HG02884 (cell line): ENCODE data around the gene WIPF1.

Experiments used
- ATAC-seq: cut with Tn5 transposase; IDR thresholded peaks from one replicate; pipeline ENCODE4 v1.9.1; 2021; ENCODE audit warnings: mild to moderate bottlenecking, moderate library complexity; ENCODE audit not compliant: unreplicated experiment

The WIPF1 gene

GRCh38 chr2:174597345-174598047, at the start of gene WIPF1:
Gene WIPF1 (minus strand): TSS chr2:174597804. CDS start chr2:174585573, 12,231 bp downstream.
- peak; percentile 40 for ATAC-seq

- no peak for ATAC-seq
Measured at GRCh38 chr2:174645296-174645695, 47.7 kb upstream of the WIPF1 start.

DNA sequence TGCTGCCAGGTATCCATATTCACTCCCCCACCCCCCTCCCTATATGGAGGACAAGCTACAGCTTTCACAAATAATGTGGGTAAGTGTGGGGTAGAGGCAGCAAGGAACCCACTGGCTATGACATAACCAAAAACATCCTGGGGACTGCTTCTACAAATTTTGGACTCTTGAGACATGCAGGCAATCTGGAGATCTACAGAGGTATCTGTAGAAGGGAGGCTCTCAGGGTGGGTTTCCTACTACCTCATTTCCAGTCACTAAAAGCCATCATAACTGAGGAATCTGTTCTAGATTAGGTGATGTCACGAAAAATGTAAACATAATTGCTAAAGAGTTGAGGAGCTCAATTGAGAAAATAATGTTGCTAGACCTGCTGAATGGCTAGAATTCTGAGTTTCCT, 46.8 kb upstream of the WIPF1 start:
- no peak for ATAC-seq

- no peak for ATAC-seq
Measured at GRCh38 chr2:174643356-174643755, 45.8 kb upstream of the WIPF1 start.

GRCh38 chr2:174641168-174641567, 43.6 kb upstream of the WIPF1 start:
- no peak for ATAC-seq

DNA sequence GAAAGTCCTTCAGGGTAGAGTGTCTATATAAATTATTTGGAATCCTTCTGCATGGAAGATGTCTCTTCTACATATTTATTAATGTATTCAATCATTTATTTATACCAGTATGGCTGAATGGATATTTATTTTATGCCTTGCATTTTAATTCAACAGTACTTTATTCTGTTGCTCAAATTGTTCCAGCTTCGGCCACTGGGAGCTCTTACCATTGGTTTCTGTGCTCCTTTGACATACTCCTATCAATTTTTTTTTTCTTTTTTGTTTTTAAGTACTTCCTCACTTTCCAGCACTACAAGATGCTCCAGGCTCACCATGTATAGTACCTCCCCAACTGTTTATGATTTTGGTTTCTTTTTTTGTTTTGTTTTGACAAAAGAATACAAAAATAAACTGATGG, 39.4 kb upstream of the WIPF1 start:
- no peak for ATAC-seq

GRCh38 chr2:174635776-174636404, 38.3 kb upstream of the WIPF1 start:
- ATAC-seq, result no peak

- no peak for ATAC-seq
Measured at GRCh38 chr2:174635015-174635593, 37.5 kb upstream of the WIPF1 start.

- peak; percentile 70 for ATAC-seq
Measured at GRCh38 chr2:174634130-174635014, 36.8 kb upstream of the WIPF1 start.

DNA sequence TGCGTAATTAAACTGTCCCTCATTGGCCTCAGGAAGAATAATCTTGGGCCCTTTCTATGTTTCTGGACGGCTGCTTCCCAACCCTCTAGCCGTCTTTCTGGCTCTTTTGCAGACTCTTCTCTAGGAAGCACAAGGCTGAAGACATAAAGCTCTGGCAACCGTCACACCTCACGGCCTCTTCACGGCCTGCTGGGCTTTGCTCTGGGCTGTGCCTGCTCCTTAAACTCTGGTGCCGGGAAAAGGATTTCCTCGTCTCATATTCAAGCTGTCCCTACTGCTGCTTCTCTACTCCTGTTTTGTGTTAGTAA, 36.0 kb upstream of the WIPF1 start:
- ATAC-seq, result no peak

- ATAC-seq, result peak; percentile 31
Measured at GRCh38 chr2:174632841-174633622, 35.4 kb upstream of the WIPF1 start.

GRCh38 chr2:174631009-174631981, 33.7 kb upstream of the WIPF1 start:
- no peak for ATAC-seq

DNA sequence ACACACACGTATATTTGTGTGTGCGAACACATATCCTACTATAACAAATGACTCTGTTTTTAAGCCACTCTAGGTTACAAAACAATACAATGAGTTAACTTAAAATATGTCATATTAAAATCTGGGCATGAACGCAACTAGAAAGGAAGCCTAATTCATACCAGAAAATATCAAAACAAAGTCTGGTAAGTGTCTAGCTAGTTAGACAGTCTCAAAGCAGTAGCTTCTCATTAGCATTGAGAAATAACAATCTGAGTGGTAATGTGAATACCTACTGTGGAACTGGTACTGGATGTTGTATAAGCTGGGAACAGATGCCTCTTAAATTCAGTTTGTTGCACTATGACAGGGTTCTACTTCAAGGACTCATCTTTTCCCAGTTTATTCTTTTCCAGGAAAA, 32.5 kb upstream of the WIPF1 start:
- no peak for ATAC-seq

DNA sequence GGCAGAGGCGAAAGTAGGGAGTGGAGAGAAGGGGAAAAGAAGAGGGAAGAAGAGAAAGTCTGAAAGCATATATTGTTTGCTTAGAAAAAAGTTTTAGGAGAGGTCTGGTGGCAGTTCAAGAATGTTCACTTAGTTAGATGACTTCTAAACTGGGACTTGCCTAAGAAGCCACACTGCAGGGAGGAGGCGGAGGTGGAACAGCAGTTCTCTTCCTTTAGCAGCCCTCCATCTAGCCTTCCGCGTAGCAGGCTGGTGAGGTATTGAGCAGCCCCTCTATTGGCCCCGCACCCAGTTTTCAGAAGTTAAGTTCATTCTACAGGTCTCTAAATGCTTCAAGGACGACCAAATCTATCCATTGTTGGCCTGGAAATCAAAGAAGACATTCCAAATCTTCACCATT, 31.9 kb upstream of the WIPF1 start:
- no peak for ATAC-seq

GRCh38 chr2:174628528-174629169, 31.0 kb upstream of the WIPF1 start:
- no peak for ATAC-seq

DNA sequence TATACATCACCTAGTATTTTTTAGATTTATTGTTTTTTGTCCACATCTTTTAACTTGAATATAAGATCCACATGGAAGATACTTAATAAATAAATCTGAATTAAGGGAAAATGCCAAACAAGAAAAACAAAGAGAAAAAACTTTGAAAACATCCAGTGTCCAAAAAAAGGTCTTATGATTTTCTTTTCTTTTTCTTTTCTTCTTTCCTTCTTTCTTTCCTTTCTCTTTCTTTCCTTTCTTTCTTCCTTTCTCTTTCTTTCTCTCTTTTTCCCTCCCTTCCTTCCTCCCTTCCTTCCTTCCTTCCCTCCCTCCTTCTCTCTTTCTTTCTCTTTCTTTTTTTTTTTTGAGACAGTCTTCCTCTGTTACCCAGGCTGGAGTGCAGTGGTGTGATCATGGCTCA, 29.6 kb upstream of the WIPF1 start:
- ATAC-seq, result no peak

DNA sequence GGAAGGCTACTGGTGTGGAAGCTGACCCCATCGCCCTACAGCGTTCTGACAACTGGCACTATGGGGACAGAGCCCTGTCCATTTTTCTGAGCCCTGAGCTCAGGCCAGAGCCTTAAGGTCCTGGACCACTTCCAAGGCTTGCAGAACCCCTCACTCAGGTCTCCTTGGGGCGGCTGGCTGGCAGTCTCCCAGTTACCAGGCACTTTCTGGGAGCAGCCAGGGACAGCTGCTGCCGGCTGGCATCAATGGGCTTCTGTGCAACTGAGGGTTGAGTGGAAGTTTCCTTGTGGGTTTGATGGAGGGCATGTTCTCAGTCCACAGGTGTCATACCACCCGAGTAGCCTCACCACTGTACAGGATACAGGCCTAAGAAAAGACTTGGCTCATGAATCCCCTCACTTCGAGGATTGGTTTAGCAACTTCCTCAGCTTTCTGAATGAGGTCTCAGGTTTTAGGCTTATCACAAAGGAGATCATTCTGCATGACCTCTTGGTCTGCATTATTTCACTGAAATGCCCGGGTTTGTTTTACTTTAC, 27.4 kb upstream of the WIPF1 start:
- no peak for ATAC-seq

DNA sequence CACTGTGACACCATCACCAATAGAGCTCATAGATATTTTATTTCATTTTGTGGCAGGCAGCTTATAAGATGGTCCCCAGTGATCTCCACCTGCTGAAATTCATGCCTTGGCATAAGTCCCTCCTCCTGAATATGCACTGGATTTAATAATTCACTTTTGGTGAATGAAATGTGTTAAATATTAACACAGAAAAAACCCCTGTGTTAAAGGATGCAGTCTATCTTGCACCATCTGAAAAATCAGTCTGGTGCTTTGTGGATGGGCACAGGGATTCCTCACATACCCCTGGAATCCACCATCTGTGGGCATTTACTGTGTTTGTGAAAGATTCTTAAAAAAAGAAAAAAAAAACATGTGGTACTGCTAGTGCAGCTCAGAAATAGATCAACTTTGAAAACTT, 26.1 kb upstream of the WIPF1 start:
- no peak for ATAC-seq

- no peak for ATAC-seq
Measured at GRCh38 chr2:174623106-174623637, 25.6 kb upstream of the WIPF1 start.
